ENCODE data around the gene GPX8.

GPX8 gene

GRCh38 chr5:55159763-55160492 is at the start of gene GPX8:
Gene GPX8 (plus strand): TSS chr5:55160171. CDS start chr5:55160193, 22 bp downstream.
- peak; percentile 94 for DNase-seq

- DNase-seq: peak; percentile 79
Measured at GRCh38 chr5:55110217-55110616, 49.8 kb upstream of the GPX8 start.

GRCh38 chr5:55113327-55113726 is 46.6 kb upstream of the GPX8 start:
- DNase-seq: no peak

GRCh38 chr5:55114061-55114460 is 45.9 kb upstream of the GPX8 start:
- DNase-seq: no peak

DNA sequence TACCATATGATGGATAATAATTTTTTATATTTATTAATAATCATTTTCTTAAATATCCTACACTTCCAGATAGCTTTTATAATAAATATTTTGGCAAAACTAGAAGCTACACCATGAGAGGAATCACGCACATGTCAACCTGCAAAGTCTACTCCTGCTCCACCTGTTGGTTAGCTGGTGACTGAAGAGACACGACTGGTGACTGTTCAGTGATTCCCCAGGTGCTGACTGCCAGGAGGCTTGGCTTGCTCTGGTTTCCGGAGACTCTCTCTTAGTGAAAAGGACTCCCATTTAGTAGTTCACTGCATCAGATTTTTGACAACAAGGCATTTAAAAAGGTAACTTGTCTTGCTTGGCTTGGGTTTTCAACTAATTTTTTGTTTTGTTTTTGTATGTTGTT is 36.6 kb upstream of the GPX8 start:
- no peak for DNase-seq

GRCh38 chr5:55134053-55134722 is 25.8 kb upstream of the GPX8 start:
- DNase-seq: no peak

DNA sequence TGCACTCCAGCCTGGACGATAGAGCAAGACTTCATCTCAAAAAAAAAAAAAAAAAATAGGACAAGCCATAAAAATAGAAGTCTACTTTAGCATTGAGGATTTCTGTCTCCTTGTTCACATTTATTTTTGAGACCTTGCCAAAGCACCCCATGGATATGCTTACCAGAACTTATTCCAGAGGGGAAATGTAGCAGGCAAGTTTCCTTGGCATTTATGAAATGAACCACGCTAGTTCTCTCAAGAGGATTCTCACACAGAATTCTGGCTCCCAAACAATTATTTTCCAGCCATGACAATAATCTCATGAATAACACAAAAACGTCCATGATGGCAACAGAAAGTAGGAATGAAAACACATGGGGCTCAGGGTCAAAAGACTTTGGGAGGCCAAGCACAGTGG is 23.4 kb upstream of the GPX8 start:
- no peak for DNase-seq

DNA sequence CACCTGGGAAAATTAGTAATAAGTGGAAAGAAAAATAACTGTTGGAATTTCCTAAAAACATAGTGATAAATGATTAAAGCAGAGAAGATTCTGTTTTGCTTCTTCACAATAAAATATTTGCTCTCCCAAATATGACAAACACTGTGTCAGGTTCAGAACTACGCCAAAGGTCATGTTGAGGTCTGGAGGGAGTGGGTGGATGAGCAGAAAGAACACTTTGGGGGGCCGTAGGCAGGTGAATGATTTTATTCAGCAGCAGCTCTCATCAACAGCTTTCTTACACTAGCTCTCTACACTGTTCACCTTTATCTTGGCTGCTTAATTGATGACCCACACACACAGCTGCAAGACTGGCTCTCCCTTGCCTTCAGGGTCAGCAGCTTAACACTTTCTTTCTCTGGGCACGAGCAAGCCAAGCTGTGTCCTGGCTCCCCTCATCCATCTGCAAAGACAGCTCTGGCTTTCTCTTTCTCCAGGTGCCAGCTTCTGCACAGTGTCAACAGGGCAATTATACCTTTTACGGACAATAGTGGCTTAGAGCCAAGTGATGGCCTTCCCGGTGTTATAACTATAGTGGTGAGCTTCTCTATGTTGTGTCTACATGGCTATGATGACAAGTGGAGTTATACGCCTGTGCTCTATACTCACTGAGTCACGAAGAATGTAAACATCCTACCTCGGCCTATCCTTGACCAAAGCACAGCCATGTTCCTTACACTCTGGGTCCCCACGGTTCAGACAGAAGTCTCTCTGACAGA is 18.9 kb upstream of the GPX8 start:
- DNase-seq: no peak

GRCh38 chr5:55141945-55142690 is 17.9 kb upstream of the GPX8 start:
- no peak for DNase-seq

GRCh38 chr5:55143624-55144023 is 16.3 kb upstream of the GPX8 start:
- no peak for DNase-seq

GRCh38 chr5:55146080-55146479 is 13.9 kb upstream of the GPX8 start:
- no peak for DNase-seq

- peak; percentile 96 for DNase-seq
Measured at GRCh38 chr5:55146543-55147151, 13.3 kb upstream of the GPX8 start.

- DNase-seq: no peak
Measured at GRCh38 chr5:55149308-55149795, 10.6 kb upstream of the GPX8 start.

DNA sequence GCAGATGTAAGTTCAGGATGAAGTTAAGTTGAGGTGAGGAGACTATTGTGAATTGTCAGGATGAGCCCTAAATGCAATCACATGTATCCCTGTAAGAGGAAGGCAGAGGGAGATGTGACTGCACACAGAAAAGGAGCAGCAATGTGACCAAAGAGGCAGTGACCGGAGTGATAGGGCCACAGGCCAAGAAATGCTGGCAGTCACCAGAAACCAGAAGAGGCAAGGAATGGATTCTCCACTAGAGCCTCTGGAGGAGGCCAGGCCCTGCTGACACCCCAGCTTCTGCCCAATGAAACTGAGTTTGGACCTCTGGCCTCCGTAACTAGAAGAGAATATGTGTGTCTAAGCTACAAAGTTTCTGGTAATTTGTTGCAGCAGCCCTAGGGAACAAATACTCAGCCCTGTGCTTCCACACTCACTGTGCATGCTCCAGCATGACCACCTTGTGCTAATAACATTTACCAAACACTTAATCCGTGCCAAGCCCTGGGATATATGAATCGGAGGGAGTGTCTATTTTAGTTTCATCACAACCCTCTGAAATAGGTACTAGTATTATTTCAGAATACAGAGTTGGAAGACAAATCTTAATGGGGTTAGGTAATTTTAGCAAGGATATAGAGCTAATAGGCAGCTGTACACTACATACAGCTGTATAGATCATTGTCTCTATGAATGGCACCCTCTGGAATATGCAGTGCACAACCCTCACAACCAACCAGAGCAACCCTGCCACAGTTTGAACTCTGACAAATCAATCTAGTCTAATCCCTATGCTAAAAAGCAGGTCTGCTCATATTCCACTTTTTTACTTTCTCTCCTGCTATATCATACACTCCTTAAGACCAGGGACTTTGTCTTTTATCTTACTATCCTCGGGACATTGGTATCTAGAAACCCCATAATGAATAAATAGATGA is 7.8 kb upstream of the GPX8 start:
- no peak for DNase-seq

- DNase-seq: no peak
Measured at GRCh38 chr5:55154873-55155272, 5.1 kb upstream of the GPX8 start.

DNA sequence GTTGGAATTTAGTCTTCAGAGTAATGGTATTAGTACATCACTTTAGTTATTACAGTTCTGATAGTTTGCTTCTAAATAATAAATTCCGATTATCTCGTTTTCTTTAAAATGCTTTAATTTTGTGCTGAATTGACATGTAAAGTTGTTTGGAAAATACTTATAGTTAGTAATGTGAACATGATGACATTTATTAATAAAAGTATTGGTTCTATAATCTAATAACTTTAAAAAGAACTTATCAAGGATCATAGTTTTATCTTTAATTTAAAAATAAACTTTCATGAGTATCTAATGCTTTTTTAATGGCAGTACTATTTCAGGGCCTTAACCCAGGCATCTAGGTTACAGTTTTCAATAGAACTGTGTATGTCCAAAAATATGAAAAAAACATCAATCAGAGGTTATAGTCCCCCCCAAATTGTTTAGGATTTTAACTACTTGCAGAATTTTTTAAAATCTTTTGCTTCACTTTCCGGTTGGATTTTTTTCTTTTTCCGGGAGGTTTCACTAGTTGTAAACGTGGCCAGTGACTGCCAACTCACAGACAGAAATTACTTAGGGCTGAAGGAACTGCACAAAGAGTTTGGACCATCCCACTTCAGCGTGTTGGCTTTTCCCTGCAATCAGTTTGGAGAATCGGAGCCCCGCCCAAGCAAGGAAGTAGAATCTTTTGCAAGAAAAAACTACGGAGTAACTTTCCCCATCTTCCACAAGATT is 680 bp downstream of the GPX8 start:
- peak; percentile 91 for DNase-seq

DNA sequence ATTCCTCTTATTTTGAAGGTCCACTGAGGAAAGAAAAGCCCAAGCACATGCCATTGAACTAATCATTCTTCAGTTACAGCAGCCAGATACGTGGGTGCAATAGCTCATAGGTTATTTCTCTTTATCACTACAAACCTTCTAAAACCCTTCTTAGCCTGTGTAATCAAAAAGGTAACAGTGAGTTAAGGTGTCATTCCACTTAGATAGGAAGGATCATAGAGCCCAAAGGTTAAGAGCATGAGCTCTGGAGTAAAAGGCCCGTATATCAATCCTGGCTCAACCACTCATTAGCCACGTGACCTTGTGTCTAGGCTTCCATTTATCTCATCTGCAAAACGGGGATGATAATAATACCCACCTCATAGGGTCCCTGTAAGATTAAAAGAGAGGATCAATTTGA is 2.7 kb downstream of the GPX8 start:
- no peak for DNase-seq

DNA sequence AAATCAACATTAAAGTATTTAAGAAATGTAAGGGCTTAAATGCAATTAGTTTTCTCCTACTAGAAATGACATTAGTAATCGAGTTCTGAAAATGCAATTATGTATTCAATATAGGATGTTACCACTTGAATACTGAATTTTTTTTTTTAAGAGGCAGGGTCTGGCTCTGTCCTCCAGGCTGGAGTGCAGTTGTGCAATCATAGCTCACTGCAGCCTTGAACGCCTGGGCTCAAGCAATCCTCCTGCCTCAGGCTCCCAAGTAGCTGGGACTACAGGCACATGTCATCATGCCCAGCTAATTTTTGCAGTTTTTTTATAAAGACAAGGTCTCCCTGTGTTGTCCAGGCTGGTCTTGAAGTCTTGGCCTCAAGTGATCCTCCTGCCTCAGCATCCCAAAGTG is 11.5 kb downstream of the GPX8 start:
- no peak for DNase-seq

GRCh38 chr5:55172051-55172899 is 12.3 kb downstream of the GPX8 start:
- peak; percentile 96 for DNase-seq
